ENCODE measurements around the gene MED16. TPM values are rescaled to one million over a fixed set of nuclear protein-coding genes. Genes with fewer than 3 reads are reported as not detected.

Gene MED16
- total and polyA plus RNA-seq, 2 of the 13 experiments (the other 11 are each of a cell fraction or from before 2014, with no cell fraction given), result 13.3 to 14.8 TPM

- TF ChIP-seq SALL2 (CRISPR knock-in tag; IDR thresholded peaks at IDR 0.05), result 0 out of 2 replicates have a peak, but pooled peaks have one; percentile 3
- TF ChIP-seq ZNF326 (CRISPR knock-in tag; IDR thresholded peaks at IDR 0.05; ENCODE audit: borderline replicate concordance), result no peak
- TF ChIP-seq MED8 (CRISPR knock-in tag; IDR thresholded peaks at IDR 0.05; ENCODE audit: insufficient replicate concordance), result no peak
- 0 out of 2 replicates have a peak, but pooled peaks have one; percentile 12 for TF ChIP-seq CSRNP2 (CRISPR knock-in tag; conservative IDR thresholded peaks at IDR 0.05; ENCODE audit: low read depth)
- TF ChIP-seq SRSF1 (optimal IDR thresholded peaks at IDR 0.05; ENCODE audit: low read depth, low read length), result peak; percentile 38
- no peak for TF ChIP-seq HES4 (CRISPR knock-in tag; IDR thresholded peaks at IDR 0.05; ENCODE audit: borderline replicate concordance)
- TF ChIP-seq, protein P1, sequence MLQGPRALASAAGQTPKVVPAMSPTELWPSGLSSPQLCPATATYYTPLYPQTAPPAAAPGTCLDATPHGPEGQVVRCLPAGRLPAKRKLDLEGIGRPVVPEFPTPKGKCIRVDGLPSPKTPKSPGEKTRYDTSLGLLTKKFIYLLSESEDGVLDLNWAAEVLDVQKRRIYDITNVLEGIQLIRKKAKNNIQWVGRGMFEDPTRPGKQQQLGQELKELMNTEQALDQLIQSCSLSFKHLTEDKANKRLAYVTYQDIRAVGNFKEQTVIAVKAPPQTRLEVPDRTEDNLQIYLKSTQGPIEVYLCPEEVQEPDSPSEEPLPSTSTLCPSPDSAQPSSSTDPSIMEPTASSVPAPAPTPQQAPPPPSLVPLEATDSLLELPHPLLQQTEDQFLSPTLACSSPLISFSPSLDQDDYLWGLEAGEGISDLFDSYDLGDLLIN (CRISPR knock-in tag; IDR thresholded peaks at IDR 0.05; ENCODE audit: borderline replicate concordance), result no peak
- no peak for TF ChIP-seq RAD21 (CRISPR knock-in tag; IDR thresholded peaks at IDR 0.05)
- TF ChIP-seq FIP1L1 (IDR thresholded peaks at IDR 0.05; ENCODE audit: borderline replicate concordance, insufficient read depth, low read depth, low read length), result no peak
- TF ChIP-seq AGO1 (IDR thresholded peaks at IDR 0.05; ENCODE audit: low read depth, low read length, poor library complexity, severe bottlenecking), result no peak
- no peak for TF ChIP-seq USF2 (IDR thresholded peaks at IDR 0.05; ENCODE audit: low read depth, low read length)
- TF ChIP-seq USF2 (CRISPR knock-in tag; IDR thresholded peaks at IDR 0.05; ENCODE audit: borderline replicate concordance), result 0 out of 2 replicates have a peak, but pooled peaks have one; percentile 1
- 0 out of 2 replicates have a peak, but pooled peaks have one; percentile 4 for TF ChIP-seq NFKB2 (CRISPR knock-in tag; IDR thresholded peaks at IDR 0.05; ENCODE audit: borderline replicate concordance)
- TF ChIP-seq, protein P2, sequence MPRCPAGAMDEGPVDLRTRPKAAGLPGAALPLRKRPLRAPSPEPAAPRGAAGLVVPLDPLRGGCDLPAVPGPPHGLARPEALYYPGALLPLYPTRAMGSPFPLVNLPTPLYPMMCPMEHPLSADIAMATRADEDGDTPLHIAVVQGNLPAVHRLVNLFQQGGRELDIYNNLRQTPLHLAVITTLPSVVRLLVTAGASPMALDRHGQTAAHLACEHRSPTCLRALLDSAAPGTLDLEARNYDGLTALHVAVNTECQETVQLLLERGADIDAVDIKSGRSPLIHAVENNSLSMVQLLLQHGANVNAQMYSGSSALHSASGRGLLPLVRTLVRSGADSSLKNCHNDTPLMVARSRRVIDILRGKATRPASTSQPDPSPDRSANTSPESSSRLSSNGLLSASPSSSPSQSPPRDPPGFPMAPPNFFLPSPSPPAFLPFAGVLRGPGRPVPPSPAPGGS (CRISPR knock-in tag; IDR thresholded peaks at IDR 0.05), result no peak
- no peak for TF ChIP-seq ZNF790 (CRISPR knock-in tag; IDR thresholded peaks at IDR 0.05; ENCODE audit: borderline replicate concordance)
- TF ChIP-seq ZNF501 (CRISPR knock-in tag; IDR thresholded peaks at IDR 0.05), result 0 out of 2 replicates have a peak, but pooled peaks have one; percentile 20
- TF ChIP-seq DMAP1 (CRISPR knock-in tag; IDR thresholded peaks at IDR 0.05), result no peak
- no peak for TF ChIP-seq ZNF256 (CRISPR knock-in tag; conservative IDR thresholded peaks at IDR 0.05)
Observed at GRCh38 chr19:934197-934840, 41.3 kb upstream of the MED16 start (continued).
